MCF 10A (cell line): ENCODE data around the gene ZMYM2. TPM values are rescaled to one million over a fixed set of nuclear protein-coding genes. Genes with fewer than 3 reads are reported as not detected.

ENCODE experiments used
- BruUV-seq: library from RNA; stranded (reverse); fragments of 400-500 nt; replicated peaks from 2 replicates; lab custom pipeline; 2021; lab: Mats Ljungman, UMichigan
- CTCF ChIA-PET: fragments of 300-600 bp; sonication (Branson Sonifier 250); formaldehyde crosslinking; extraction: SDS; loops from one replicate; lab custom pipeline; 2021; ENCODE audit warnings: antibody characterized with exemption, inconsistent platforms; lab: Yijun Ruan, JAX
- POLR2A ChIA-PET: fragments of 300-600, 350-650 bp; sonication (Branson Sonifier 250); formaldehyde crosslinking; extraction: SDS; loops from one replicate; lab custom pipeline; 2020; ENCODE audit warnings: antibody characterized with exemption, inconsistent platforms; lab: Yijun Ruan, JAX
- DNase-seq: peaks from one replicate; pipeline ENCODE4 v3.0.0-alpha.2; 2018; ENCODE audit not compliant: unreplicated experiment
- H3K27ac Mint-ChIP-seq: one replicate; pipeline ENCODE4 v1.8.0; 2022; ENCODE audit warnings: mild to moderate bottlenecking, low read depth, mixed read lengths; ENCODE audit not compliant: unreplicated experiment
- H3K27me3 Mint-ChIP-seq: one replicate; pipeline ENCODE4 v1.8.0; 2022; ENCODE audit warnings: mixed read lengths; ENCODE audit not compliant: insufficient read depth, unreplicated experiment
- H3K36me3 Mint-ChIP-seq: one replicate; pipeline ENCODE4 v1.8.0; 2022; ENCODE audit warnings: mild to moderate bottlenecking, moderate library complexity, mixed read lengths; ENCODE audit not compliant: insufficient read depth, unreplicated experiment
- H3K4me1 Mint-ChIP-seq: one replicate; pipeline ENCODE4 v1.8.0; 2022; ENCODE audit warnings: mixed read lengths; ENCODE audit not compliant: insufficient read depth, unreplicated experiment
- H3K4me3 Mint-ChIP-seq: one replicate; pipeline ENCODE4 v1.8.0; 2022; ENCODE audit warnings: mild to moderate bottlenecking, moderate library complexity, mixed read lengths; ENCODE audit not compliant: unreplicated experiment
- H3K9me3 Mint-ChIP-seq: one replicate; pipeline ENCODE4 v1.8.0; 2022; ENCODE audit warnings: mixed read lengths; ENCODE audit not compliant: unreplicated experiment
- CTCF ChIP-seq: fragments of 200-600 bp; IDR thresholded peaks from one replicate; pipeline ENCODE4 v1.8.0; 2022; ENCODE audit warnings: antibody characterized with exemption, mild to moderate bottlenecking; ENCODE audit not compliant: unreplicated experiment
- intact Hi-C: fragments of 100-400 bp; cut with micrococcal nuclease; formaldehyde crosslinking; loops from 2 replicates; pipeline ENCODE4 v1.14.1; 2022
- total RNA-seq: library from RNA; stranded (reverse); gene quantifications from 2 replicates; pipeline ENCODE4 v1.2.3, GENCODE V29; 2022

Gene ZMYM2
- total RNA-seq, 1 experiment from 2014 or later: 63.2 TPM

- no peak overlapping the region for H3K27ac Mint-ChIP-seq
- BruUV-seq: no TSS peak
- H3K4me3 Mint-ChIP-seq: no peak overlapping the region
- POLR2A ChIA-PET: no interaction called here
- H3K36me3 Mint-ChIP-seq: no peaks in the 10 kb centered on the region
- no peaks in the 10 kb centered on the region for H3K9me3 Mint-ChIP-seq
- TF ChIP-seq CTCF: no peak
- H3K27me3 Mint-ChIP-seq: no peaks in the 10 kb centered on the region
- intact Hi-C loops: no loop called here
- CTCF ChIA-PET: no interaction called here
- DNase-seq: no peak
- H3K4me1 Mint-ChIP-seq: no peaks in the 10 kb centered on the region
These were observed 18.4 kb upstream of the ZMYM2 start for GRCh38 chr13:19940106-19940505.

GRCh38 chr13:19950374-19950773, 8.2 kb upstream of the ZMYM2 start:
- Mint-ChIP-seq H3K27me3 (no peaks in the 10 kb centered on the region), H3K36me3 (no peaks in the 10 kb centered on the region), H3K9me3 (no peaks in the 10 kb centered on the region), H3K4me1 (no peaks in the 10 kb centered on the region), H3K4me3 (no peak overlapping the region), H3K27ac (no peak overlapping the region)
- no peak for TF ChIP-seq CTCF
- ChIA-PET POLR2A (interaction anchor here (0.5 to 1.4 kb wide), 4 partner anchors 9 to 520 kb away, joined by 3 to 4 read pairs (median 4); partner anchors contain the start of gene ZMYM5), CTCF (interaction anchor here (0.5 to 3.5 kb wide), 5 partner anchors 10 to 62 kb away, joined by 3 to 21 read pairs (median 4); no protein-coding TSS in a partner anchor)
- no peak for DNase-seq
- BruUV-seq: no TSS peak
- intact Hi-C loops: no loop called here

- no peaks in the 10 kb centered on the region for H3K4me1 Mint-ChIP-seq
- no peaks in the 10 kb centered on the region for H3K27me3 Mint-ChIP-seq
- ChIA-PET POLR2A (interaction anchor here (1.1 kb wide), 1 partner anchor 91 kb away, joined by 3 read pairs; no protein-coding TSS in a partner anchor), CTCF (interaction anchor here (0.6 kb wide), 1 partner anchor 1095 kb away, joined by 5 read pairs; no protein-coding TSS in a partner anchor)
- BruUV-seq: no TSS peak
- no peak overlapping the region for H3K27ac Mint-ChIP-seq
- no peaks in the 10 kb centered on the region for H3K9me3 Mint-ChIP-seq
- no peak for DNase-seq
- no peak overlapping the region for H3K4me3 Mint-ChIP-seq
- no peak for TF ChIP-seq CTCF
- intact Hi-C loops: no loop called here
- no peaks in the 10 kb centered on the region for H3K36me3 Mint-ChIP-seq
These were observed 5.7 kb upstream of the ZMYM2 start for GRCh38 chr13:19952850-19953249.

- CTCF ChIA-PET: interaction anchor here (0.9 to 2.1 kb wide), 3 partner anchors 28 to 29 kb away, joined by 3 to 9 read pairs (median 5); no protein-coding TSS in a partner anchor
These were observed 2.5 kb upstream of the ZMYM2 start for GRCh38 chr13:19955873-19956559.

More at GRCh38 chr13:19955873-19956559, 2.5 kb upstream of the ZMYM2 start:
- POLR2A ChIA-PET: interaction anchor here (0.6 to 2.1 kb wide), 5 partner anchors 11 to 94 kb away, joined by 3 to 8 read pairs (median 4); partner anchors contain the start of gene ZMYM5
- no peaks in the 10 kb centered on the region for H3K9me3 Mint-ChIP-seq
- TF ChIP-seq CTCF: no peak
- peaks cover 8% of the 10 kb centered on the region for H3K36me3 Mint-ChIP-seq
- no peak overlapping the region for H3K27ac Mint-ChIP-seq
- H3K4me1 Mint-ChIP-seq: no peaks in the 10 kb centered on the region
- DNase-seq: no peak
- intact Hi-C loops: no loop called here
- no peaks in the 10 kb centered on the region for H3K27me3 Mint-ChIP-seq
- no peak overlapping the region for H3K4me3 Mint-ChIP-seq
- BruUV-seq: no TSS peak
